ENCODE results near the gene EPS8L3.

The EPS8L3 gene

DNA sequence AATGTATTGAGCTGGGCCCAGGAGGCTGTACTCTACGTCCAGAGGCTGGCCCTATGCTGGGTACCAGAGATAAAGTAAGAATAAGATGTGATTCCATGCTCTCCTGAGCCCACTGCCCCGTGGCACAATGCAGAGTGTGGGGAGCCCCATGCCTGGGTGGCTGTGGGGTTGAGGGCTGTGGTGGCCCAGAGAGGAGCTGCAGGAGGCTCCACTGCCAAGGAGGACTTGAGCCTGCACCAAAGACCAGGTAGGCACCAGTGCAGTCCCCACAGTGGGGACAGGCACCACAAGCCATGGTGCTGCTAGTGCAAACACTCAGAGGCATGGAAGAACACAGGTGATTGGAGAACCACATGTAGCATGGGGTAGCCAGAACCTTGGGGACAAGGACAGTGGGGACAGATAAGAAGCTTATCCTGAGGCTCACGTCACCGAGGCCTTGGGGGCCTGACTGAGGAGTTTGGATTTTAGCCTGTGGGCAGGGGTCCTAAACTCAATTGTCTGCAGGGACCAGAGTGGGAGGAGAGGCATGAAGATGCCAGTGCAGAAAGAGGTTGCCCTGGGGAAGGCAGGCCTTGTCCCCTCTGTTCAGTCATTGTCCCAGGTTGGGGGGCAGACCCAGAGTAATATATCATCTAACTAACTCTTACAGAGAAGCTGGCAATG lies 21.9 kb upstream of the EPS8L3 start:
- H3K4me1 ChIP-seq (ENCODE audit: insufficient read depth, low read length), result peaks cover 2% of the 10 kb centered on the region
- no peaks in the 10 kb centered on the region for H3K27me3 ChIP-seq (ENCODE audit: control insufficient read depth in 1 of 2, insufficient read depth in 2 of 2, low read length in 2 of 2)
- H3K9ac ChIP-seq (ENCODE audit: low read length), result no peak overlapping the region
- no peaks in the 10 kb centered on the region for H3K9me3 ChIP-seq (ENCODE audit: low read length)
- H3K36me3 ChIP-seq (ENCODE audit: insufficient read depth, low read length), result no peaks in the 10 kb centered on the region
- H3K4me3 ChIP-seq (ENCODE audit: low read depth in 1 of 2, low read length in 2 of 2), result no peak overlapping the region
- no peak overlapping the region for H3K27ac ChIP-seq (ENCODE audit: low read depth, low read length)

DNA sequence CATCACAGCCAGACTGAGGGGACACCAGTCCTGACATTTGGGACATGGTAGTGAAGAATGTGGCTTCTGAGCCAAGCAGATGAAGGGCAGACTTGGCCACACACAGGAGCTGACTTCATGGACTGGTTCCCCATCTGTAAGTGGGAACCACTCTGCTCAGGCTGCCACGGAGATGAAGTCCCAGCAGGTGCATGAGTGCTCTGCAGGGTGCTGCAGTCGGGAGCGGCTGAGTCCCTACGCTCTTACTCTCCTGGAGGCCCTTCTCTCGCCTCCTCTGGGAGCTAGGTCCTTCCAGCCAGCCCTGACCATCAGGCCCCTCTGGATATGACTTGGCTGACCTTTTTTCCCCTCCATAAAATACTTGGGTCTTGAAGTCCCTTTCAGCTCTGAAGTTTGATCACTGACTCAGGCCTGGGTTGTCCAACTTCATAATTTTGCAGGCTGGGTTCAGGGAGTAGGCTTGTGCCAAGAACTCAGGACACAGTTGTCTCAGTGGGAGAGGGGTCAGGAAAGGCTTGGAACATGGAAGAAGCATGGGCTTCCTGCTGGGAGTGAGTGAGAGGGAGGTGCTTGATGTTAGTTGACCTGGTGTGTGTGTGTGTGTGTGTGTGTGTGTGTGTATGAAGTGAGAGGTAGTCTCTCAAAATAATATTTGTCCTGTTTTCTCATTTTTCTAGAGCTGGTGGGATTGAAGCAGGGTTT lies 21.0 kb upstream of the EPS8L3 start:
- no peak overlapping the region for H3K27ac ChIP-seq (ENCODE audit: low read depth, low read length)
- H3K9ac ChIP-seq (ENCODE audit: low read length), result no peak overlapping the region
- no peaks in the 10 kb centered on the region for H3K36me3 ChIP-seq (ENCODE audit: insufficient read depth, low read length)
- H3K9me3 ChIP-seq (ENCODE audit: low read length), result no peaks in the 10 kb centered on the region
- no peak overlapping the region for H3K4me3 ChIP-seq (ENCODE audit: low read depth in 1 of 2, low read length in 2 of 2)
- no peaks in the 10 kb centered on the region for H3K27me3 ChIP-seq (ENCODE audit: control insufficient read depth in 1 of 2, insufficient read depth in 2 of 2, low read length in 2 of 2)
- no peaks in the 10 kb centered on the region for H3K4me1 ChIP-seq (ENCODE audit: insufficient read depth, low read length)

DNA sequence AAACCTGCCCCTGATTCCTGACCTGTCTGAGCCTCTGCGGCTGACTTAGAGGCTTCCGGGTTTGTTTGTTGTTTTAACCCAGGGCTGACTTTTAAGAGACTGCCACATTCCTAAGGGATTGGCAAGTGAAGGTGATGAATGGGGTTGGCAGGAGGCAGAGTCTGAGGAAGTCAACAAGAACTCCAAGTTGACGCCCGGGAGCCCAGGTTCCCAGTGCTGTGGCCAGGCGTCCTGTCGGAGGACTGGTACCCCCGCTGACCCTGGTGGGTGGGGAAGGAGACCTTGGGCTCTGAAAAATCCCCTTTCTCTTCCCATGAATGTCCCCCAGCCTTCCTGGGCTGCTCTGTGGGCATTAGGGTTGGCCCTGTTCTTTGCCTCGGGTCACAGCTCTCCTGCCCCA lies 19.7 kb upstream of the EPS8L3 start:
- Histone ChIP-seq H3K9me3 (ENCODE audit: low read length) (no peaks in the 10 kb centered on the region), H3K9ac (ENCODE audit: low read length) (no peak overlapping the region), H3K36me3 (ENCODE audit: insufficient read depth, low read length) (no peaks in the 10 kb centered on the region), H3K4me1 (ENCODE audit: insufficient read depth, low read length) (no peaks in the 10 kb centered on the region), H3K4me3 (ENCODE audit: low read depth in 1 of 2, low read length in 2 of 2) (no peak overlapping the region), H3K27me3 (ENCODE audit: control insufficient read depth in 1 of 2, insufficient read depth in 2 of 2, low read length in 2 of 2) (no peaks in the 10 kb centered on the region), H3K27ac (ENCODE audit: low read depth, low read length) (no peak overlapping the region)

DNA sequence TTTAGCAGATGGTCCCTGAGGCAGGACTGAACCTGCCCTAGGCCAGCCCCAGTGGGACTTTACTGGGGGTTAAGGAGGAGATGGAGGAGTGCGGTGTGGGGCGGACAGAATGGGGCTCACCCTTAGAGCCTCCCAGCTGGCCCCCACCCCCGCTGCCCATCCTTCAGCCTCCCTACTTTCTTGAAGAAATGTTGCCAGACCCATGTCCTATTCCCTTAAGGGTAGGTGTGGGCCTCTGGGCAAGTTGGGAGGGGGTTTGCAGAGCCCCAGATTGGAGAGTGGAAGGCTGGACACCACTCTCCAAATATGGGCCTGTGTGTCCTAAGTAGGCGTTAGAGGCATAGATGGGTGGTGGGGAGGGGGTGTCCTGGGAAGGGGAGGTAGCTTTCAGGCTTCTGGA lies 19.2 kb upstream of the EPS8L3 start:
- H3K9ac ChIP-seq (ENCODE audit: low read length), result no peak overlapping the region
- H3K4me1 ChIP-seq (ENCODE audit: insufficient read depth, low read length), result no peaks in the 10 kb centered on the region
- H3K27me3 ChIP-seq (ENCODE audit: control insufficient read depth in 1 of 2, insufficient read depth in 2 of 2, low read length in 2 of 2), result no peaks in the 10 kb centered on the region
- no peak overlapping the region for H3K4me3 ChIP-seq (ENCODE audit: low read depth in 1 of 2, low read length in 2 of 2)
- H3K9me3 ChIP-seq (ENCODE audit: low read length), result no peaks in the 10 kb centered on the region
- no peak overlapping the region for H3K27ac ChIP-seq (ENCODE audit: low read depth, low read length)
- H3K36me3 ChIP-seq (ENCODE audit: insufficient read depth, low read length), result no peaks in the 10 kb centered on the region

DNA sequence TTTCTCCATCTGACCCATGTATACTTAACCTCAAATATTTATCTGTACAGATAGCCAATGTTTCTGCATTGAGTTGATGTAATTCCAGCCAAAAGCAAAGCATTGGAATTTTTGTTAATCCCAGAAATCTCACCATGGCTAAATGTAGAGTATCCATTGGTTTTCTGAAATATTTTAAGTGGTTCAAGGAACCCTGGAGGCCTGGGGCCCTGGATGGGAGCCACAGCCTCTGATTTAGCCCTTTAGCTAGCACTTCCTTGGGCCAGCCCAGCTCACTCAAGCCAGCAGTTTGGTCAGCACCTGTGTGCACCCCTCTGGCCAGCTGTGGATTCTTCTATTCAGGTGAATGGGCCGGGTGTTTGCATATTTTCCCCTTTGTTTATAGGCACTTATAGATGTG lies 18.8 kb upstream of the EPS8L3 start:
- no peaks in the 10 kb centered on the region for H3K36me3 ChIP-seq (ENCODE audit: insufficient read depth, low read length)
- no peaks in the 10 kb centered on the region for H3K4me1 ChIP-seq (ENCODE audit: insufficient read depth, low read length)
- no peak overlapping the region for H3K27ac ChIP-seq (ENCODE audit: low read depth, low read length)

DNA sequence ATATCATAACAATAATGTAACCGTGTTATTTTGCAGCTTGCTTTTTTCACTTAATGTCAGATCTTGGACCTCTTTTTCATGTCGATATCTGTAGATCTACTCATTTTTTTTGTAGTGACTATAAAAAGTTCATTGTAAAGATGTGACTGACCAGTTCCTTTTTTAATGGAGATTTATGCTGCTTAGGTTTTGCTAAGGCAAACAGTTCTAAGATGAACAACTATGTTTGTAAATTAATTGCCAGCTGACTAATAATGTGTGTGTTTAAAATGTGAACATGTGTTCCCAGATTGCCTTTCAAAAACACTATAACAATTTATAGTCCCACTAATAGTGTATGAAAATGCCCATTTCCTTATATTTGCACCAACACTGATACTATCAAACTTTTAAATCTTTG lies 18.1 kb upstream of the EPS8L3 start:
- Histone ChIP-seq H3K4me1 (ENCODE audit: insufficient read depth, low read length) (peaks cover 6% of the 10 kb centered on the region), H3K9ac (ENCODE audit: low read length) (no peak overlapping the region), H3K9me3 (ENCODE audit: low read length) (no peaks in the 10 kb centered on the region), H3K27me3 (ENCODE audit: control insufficient read depth in 1 of 2, insufficient read depth in 2 of 2, low read length in 2 of 2) (no peaks in the 10 kb centered on the region), H3K4me3 (ENCODE audit: low read depth in 1 of 2, low read length in 2 of 2) (no peak overlapping the region), H3K36me3 (ENCODE audit: insufficient read depth, low read length) (no peaks in the 10 kb centered on the region), H3K27ac (ENCODE audit: low read depth, low read length) (no peak overlapping the region)

More for the DNA sequence above, 18.8 kb upstream of the EPS8L3 start:
- no peak overlapping the region for H3K9ac ChIP-seq (ENCODE audit: low read length)
- H3K27me3 ChIP-seq (ENCODE audit: control insufficient read depth in 1 of 2, insufficient read depth in 2 of 2, low read length in 2 of 2), result no peaks in the 10 kb centered on the region
- no peak overlapping the region for H3K4me3 ChIP-seq (ENCODE audit: low read depth in 1 of 2, low read length in 2 of 2)
- H3K9me3 ChIP-seq (ENCODE audit: low read length), result no peaks in the 10 kb centered on the region

DNA sequence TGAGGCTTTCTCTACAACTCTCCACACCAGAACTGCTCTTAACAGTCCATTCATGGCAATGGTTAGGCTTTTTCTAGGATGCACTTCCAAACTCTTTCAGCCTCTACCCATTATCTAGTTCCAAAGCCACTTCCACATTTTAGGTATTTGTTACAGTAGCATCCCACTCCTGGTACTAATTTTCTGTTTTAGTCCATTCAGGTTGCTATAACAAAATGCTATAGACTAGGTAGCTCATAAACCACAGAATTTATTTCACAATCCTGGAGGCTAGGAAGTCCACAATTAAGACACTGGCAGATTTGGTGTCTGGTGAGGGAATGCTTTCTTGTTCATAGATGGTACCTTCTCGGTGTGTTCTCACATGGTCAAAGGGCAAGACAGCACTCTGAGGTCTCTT lies 17.3 kb upstream of the EPS8L3 start:
- Histone ChIP-seq H3K4me1 (ENCODE audit: insufficient read depth, low read length) (peaks cover 6% of the 10 kb centered on the region), H3K27ac (ENCODE audit: low read depth, low read length) (no peak overlapping the region), H3K36me3 (ENCODE audit: insufficient read depth, low read length) (no peaks in the 10 kb centered on the region), H3K27me3 (ENCODE audit: control insufficient read depth in 1 of 2, insufficient read depth in 2 of 2, low read length in 2 of 2) (no peaks in the 10 kb centered on the region), H3K9me3 (ENCODE audit: low read length) (no peaks in the 10 kb centered on the region), H3K4me3 (ENCODE audit: low read depth in 1 of 2, low read length in 2 of 2) (no peak overlapping the region), H3K9ac (ENCODE audit: low read length) (no peak overlapping the region)

DNA sequence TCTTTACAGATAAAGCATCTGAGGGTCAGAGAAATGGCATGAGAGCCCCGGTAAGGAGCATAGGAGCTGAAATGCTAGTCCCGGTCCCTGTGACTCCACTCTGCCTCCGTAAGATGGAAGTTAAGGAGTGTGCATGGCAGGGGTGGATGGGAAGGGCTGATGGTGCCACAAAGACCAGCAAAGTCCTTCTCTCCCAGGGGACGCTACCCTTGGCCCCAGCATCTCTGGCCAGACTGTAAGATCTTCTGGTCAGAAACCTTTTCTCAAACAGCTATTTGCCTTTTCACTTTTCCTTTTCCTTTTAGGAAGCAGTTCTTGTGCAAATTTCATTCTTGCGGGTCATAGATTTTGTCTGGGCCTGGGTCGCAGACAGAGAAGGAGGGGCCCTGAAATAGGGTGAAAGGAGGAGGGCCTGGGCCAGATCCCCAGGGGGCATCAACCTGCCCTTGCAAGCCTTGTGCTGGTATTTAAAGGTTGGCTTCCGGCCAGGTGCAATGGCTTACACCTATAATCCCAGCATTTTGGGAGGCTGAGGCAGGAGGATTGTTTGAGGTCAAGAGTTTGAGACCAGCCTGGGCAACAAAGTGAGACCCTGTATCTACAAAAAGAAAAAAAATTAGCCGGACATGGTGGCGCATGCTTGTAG lies 14.4 kb upstream of the EPS8L3 start:
- Histone ChIP-seq H3K27me3 (ENCODE audit: control insufficient read depth in 1 of 2, insufficient read depth in 2 of 2, low read length in 2 of 2) (no peaks in the 10 kb centered on the region), H3K9me3 (ENCODE audit: low read length) (no peaks in the 10 kb centered on the region), H3K9ac (ENCODE audit: low read length) (no peak overlapping the region), H3K4me1 (ENCODE audit: insufficient read depth, low read length) (peaks cover 10% of the 10 kb centered on the region), H3K27ac (ENCODE audit: low read depth, low read length) (no peak overlapping the region), H3K36me3 (ENCODE audit: insufficient read depth, low read length) (no peaks in the 10 kb centered on the region), H3K4me3 (ENCODE audit: low read depth in 1 of 2, low read length in 2 of 2) (no peak overlapping the region)

DNA sequence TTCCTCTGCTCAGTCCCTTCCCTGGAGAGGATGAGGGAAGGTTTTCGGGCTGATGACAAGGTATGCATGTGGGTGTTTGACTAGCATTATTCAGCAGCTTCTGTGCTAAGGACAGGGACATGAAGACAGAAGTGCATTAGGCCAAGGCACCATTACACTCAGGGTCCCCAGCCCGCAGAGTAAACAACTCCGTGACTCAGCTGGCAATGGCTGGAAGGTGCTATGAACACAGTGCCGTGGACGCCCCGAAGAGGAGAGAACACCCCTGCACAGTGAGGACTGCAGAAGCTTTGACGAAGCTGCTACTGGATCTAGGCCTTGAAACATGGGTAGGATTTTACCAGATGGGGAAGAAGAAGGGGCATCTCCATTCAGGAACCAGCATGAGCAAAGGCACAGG lies 13.7 kb upstream of the EPS8L3 start:
- Histone ChIP-seq H3K27me3 (ENCODE audit: control insufficient read depth in 1 of 2, insufficient read depth in 2 of 2, low read length in 2 of 2) (no peaks in the 10 kb centered on the region), H3K4me1 (ENCODE audit: insufficient read depth, low read length) (peaks cover 10% of the 10 kb centered on the region), H3K9ac (ENCODE audit: low read length) (no peak overlapping the region), H3K4me3 (ENCODE audit: low read depth in 1 of 2, low read length in 2 of 2) (no peak overlapping the region), H3K27ac (ENCODE audit: low read depth, low read length) (no peak overlapping the region), H3K9me3 (ENCODE audit: low read length) (no peaks in the 10 kb centered on the region), H3K36me3 (ENCODE audit: insufficient read depth, low read length) (no peaks in the 10 kb centered on the region)

DNA sequence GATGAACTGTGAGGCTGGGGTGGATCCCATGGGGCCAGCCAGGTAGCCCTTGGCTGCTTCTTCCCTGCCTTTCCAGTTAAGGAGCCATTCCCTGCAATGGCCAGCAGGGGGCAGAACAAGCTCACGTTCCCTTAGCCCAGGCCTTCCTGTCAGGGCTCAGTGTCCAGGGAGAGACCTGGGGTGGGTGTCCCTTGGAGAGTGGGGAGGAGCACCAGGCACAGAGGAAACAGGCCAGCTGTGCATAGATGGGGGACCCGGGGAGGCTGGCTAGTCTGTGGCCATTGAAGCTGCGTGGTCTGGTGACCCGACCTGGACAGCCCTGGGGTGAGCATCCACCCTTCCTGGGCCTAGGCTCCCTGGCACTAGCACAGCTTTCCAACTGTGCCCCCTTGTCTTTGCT lies 13.2 kb upstream of the EPS8L3 start:
- H3K27me3 ChIP-seq (ENCODE audit: control insufficient read depth in 1 of 2, insufficient read depth in 2 of 2, low read length in 2 of 2), result no peaks in the 10 kb centered on the region
- H3K4me1 ChIP-seq (ENCODE audit: insufficient read depth, low read length), result peaks cover 10% of the 10 kb centered on the region
- H3K4me3 ChIP-seq (ENCODE audit: low read depth in 1 of 2, low read length in 2 of 2), result no peak overlapping the region
- H3K9ac ChIP-seq (ENCODE audit: low read length), result no peak overlapping the region
- no peaks in the 10 kb centered on the region for H3K9me3 ChIP-seq (ENCODE audit: low read length)
- no peaks in the 10 kb centered on the region for H3K36me3 ChIP-seq (ENCODE audit: insufficient read depth, low read length)
- H3K27ac ChIP-seq (ENCODE audit: low read depth, low read length), result no peak overlapping the region

DNA sequence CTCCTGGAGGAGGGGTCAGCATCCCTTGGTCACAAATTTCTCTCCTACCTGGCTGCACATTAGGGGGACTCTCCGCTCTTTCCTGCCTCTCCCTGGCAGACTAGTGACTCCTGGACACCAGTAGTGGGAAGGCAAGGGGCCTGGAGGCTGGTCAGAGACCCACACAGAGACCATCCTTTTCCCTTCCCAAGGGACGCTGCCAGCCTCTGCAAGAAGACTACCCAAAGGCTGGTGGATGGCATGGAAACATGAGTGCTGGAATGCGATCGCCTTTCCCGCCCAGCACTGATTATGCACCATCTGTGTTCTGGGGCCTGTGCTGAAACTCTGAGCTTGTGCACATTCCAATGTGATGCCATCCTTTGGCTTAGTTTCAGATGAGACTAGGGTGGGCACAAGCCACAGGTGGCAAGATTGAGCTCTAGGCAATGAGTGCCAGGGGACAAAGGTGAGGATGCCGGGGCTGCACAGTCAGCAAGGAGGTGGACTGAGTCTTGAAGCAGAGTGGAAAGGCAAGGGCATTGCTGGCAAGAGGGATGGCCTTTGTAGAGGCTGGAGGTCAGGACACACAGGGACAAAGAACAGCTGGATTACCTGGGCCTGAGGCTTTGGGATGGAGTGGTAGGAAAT lies 12.6 kb upstream of the EPS8L3 start:
- no peaks in the 10 kb centered on the region for H3K27me3 ChIP-seq (ENCODE audit: control insufficient read depth in 1 of 2, insufficient read depth in 2 of 2, low read length in 2 of 2)
- H3K9me3 ChIP-seq (ENCODE audit: low read length), result no peaks in the 10 kb centered on the region
- H3K27ac ChIP-seq (ENCODE audit: low read depth, low read length), result no peak overlapping the region
- H3K9ac ChIP-seq (ENCODE audit: low read length), result no peak overlapping the region
- no peaks in the 10 kb centered on the region for H3K36me3 ChIP-seq (ENCODE audit: insufficient read depth, low read length)
- no peak overlapping the region for H3K4me3 ChIP-seq (ENCODE audit: low read depth in 1 of 2, low read length in 2 of 2)
- peaks cover 10% of the 10 kb centered on the region for H3K4me1 ChIP-seq (ENCODE audit: insufficient read depth, low read length)

Measured in muscle layer of colon (tissue), 2 donors.